ENCODE data around the gene NEU2. TPM values are rescaled to one million over a fixed set of nuclear protein-coding genes. Genes with fewer than 3 reads are reported as not detected.
A peak's percentile ranks its signal among the peaks of the same experiment; 100 is the strongest.

Gene NEU2
- total and polyA plus RNA-seq, 10 of the 15 experiments (the other 5 are each of a cell fraction or from before 2014, with no cell fraction given) = not detected

DNA sequence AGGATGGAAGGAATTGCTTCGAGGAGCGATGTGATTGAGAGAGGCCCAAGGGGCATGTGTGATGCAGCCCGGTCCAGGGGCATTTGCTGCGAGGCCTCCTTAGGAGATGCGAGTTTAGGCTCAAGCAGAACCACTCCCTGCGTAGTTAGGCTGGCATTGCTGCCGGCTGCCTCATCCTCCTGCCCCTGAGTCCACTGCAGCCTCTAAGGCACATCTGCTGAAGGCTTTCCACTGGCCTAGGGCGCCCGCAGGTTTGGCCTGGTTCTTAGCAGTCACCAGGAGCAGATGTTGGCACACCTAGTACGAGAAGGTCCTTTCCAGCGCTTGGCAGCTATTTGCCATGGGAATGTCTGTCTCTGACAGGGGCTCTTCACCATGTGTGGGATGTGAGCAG, 48.4 kb downstream of the NEU2 start (continued):
- TF ChIP-seq, protein P1, sequence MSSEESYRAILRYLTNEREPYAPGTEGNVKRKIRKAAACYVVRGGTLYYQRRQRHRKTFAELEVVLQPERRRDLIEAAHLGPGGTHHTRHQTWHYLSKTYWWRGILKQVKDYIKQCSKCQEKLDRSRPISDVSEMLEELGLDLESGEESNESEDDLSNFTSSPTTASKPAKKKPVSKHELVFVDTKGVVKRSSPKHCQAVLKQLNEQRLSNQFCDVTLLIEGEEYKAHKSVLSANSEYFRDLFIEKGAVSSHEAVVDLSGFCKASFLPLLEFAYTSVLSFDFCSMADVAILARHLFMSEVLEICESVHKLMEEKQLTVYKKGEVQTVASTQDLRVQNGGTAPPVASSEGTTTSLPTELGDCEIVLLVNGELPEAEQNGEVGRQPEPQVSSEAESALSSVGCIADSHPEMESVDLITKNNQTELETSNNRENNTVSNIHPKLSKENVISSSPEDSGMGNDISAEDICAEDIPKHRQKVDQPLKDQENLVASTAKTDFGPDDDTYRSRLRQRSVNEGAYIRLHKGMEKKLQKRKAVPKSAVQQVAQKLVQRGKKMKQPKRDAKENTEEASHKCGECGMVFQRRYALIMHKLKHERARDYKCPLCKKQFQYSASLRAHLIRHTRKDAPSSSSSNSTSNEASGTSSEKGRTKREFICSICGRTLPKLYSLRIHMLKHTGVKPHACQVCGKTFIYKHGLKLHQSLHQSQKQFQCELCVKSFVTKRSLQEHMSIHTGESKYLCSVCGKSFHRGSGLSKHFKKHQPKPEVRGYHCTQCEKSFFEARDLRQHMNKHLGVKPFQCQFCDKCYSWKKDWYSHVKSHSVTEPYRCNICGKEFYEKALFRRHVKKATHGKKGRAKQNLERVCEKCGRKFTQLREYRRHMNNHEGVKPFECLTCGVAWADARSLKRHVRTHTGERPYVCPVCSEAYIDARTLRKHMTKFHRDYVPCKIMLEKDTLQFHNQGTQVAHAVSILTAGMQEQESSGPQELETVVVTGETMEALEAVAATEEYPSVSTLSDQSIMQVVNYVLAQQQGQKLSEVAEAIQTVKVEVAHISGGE (CRISPR knock-in tag; IDR thresholded peaks at IDR 0.05) = no peak
- TF ChIP-seq RB1 (IDR thresholded peaks at IDR 0.05; ENCODE audit: borderline replicate concordance) = no peak
- 0 out of 3 replicates have a peak, but pooled peaks have one; percentile 6 for TF ChIP-seq POU2F2 (IDR thresholded peaks at IDR 0.05; ENCODE audit: borderline replicate concordance, low read depth, low read length)
- TF ChIP-seq ZNF207 (IDR thresholded peaks at IDR 0.05; ENCODE audit: borderline replicate concordance) = no peak
- TF ChIP-seq TCF3 (IDR thresholded peaks at IDR 0.05; ENCODE audit: borderline replicate concordance, insufficient read depth, low read depth, low read length) = 0 out of 2 replicates have a peak, but pooled peaks have one; percentile 13
- TF ChIP-seq NRF1 (conservative IDR thresholded peaks at IDR 0.05; ENCODE audit: low read depth, low read length) = no peak
- TF ChIP-seq BHLHE40 (IDR thresholded peaks at IDR 0.05; ENCODE audit: borderline replicate concordance in 1 of 2, low read depth in 2 of 2, low read length in 1 of 2) = no peak
- TF ChIP-seq TCF12 (IDR thresholded peaks at IDR 0.05; ENCODE audit: low read depth, low read length) = no peak
- TF ChIP-seq KDM1A (IDR thresholded peaks at IDR 0.05; ENCODE audit: borderline replicate concordance) = no peak
- TF ChIP-seq HDGF (IDR thresholded peaks at IDR 0.05) = no peak
- peak; percentile 13; the same call in 1 of the 2 replicates for TF ChIP-seq POLR2AphosphoS5 (IDR thresholded peaks at IDR 0.05; ENCODE audit: low read length)
